Kidney epithelial cell (primary cell): Measurements from ENCODE around the gene ACP2. TPM values are rescaled to one million over a fixed set of nuclear protein-coding genes. Genes with fewer than 3 reads are reported as not detected.

Source experiments
- DNase-seq: peaks from one replicate; pipeline ENCODE4 v3.0.0-alpha.2; 2010; ENCODE audit warnings: low read depth
- H3K27me3 ChIP-seq: 2 replicates; pipeline ENCODE4 v1.6.0; 2011; ENCODE audit warnings: low read length; ENCODE audit not compliant: control insufficient read depth, insufficient read depth
- H3K36me3 ChIP-seq: 2 replicates; pipeline ENCODE4 v1.5.1; 2011; ENCODE audit warnings: low read length; ENCODE audit not compliant: control insufficient read depth, insufficient read depth
- H3K4me3 ChIP-seq: 2 replicates; pipeline ENCODE4 v1.5.1; 2011; ENCODE audit warnings: low read depth, mild to moderate bottlenecking, control low read depth, low read length
- CTCF ChIP-seq: IDR thresholded peaks from 2 replicates; pipeline ENCODE4 v1.5.1; 2011; ENCODE audit warnings: mild to moderate bottlenecking, moderate library complexity, low read length, control low read depth, inconsistent platforms; ENCODE audit not compliant: insufficient read depth, poor library complexity, severe bottlenecking
- total RNA-seq: library from RNA; depleted of rRNA; stranded (reverse); fragments of >200 nt; gene quantifications from 2 replicates; pipeline ENCODE4 v1.2.3, GENCODE V29; 2015

ACP2 gene
- total RNA-seq, 1 donor from 2014 or later = 57.1 TPM

- Histone ChIP-seq H3K4me3 (peak overlapping the region; percentile 4), H3K27me3 (no peaks in the 10 kb centered on the region), H3K36me3 (no peaks in the 10 kb centered on the region)
- no peak for TF ChIP-seq CTCF
- DNase-seq = no peak
Measured at GRCh38 chr11:47258317-47258902, 9.8 kb upstream of the ACP2 start.

- no peaks in the 10 kb centered on the region for H3K36me3 ChIP-seq
- no peak for DNase-seq
- peak; percentile 83 for TF ChIP-seq CTCF
- peak within 1 kb of the TSS; percentile 17 for H3K4me3 ChIP-seq
- no peaks in the 10 kb centered on the region for H3K27me3 ChIP-seq
Measured at GRCh38 chr11:47257517-47258316, 9.1 kb upstream of the ACP2 start, which contains the start of gene NR1H3. Gene NR1H3 (plus strand): TSS chr11:47257996. CDS start chr11:47259217, 1,221 bp downstream.

- Histone ChIP-seq H3K36me3 (no peaks in the 10 kb centered on the region), H3K4me3 (no peak overlapping the region), H3K27me3 (no peaks in the 10 kb centered on the region)
- no peak for TF ChIP-seq CTCF
- no peak for DNase-seq
Measured at GRCh38 chr11:47257177-47257516, 8.5 kb upstream of the ACP2 start.

GRCh38 chr11:47256374-47256773 is 7.8 kb upstream of the ACP2 start:
- Histone ChIP-seq H3K27me3 (no peaks in the 10 kb centered on the region), H3K4me3 (no peak overlapping the region), H3K36me3 (no peaks in the 10 kb centered on the region)
- no peak for TF ChIP-seq CTCF
- no peak for DNase-seq

GRCh38 chr11:47254386-47254785 is 5.8 kb upstream of the ACP2 start:
- no peak for TF ChIP-seq CTCF
- Histone ChIP-seq H3K27me3 (no peaks in the 10 kb centered on the region), H3K4me3 (no peak overlapping the region), H3K36me3 (no peaks in the 10 kb centered on the region)
- DNase-seq = no peak

GRCh38 chr11:47253660-47254059 is 5.0 kb upstream of the ACP2 start:
- no peak for TF ChIP-seq CTCF
- no peak for DNase-seq
- no peak overlapping the region for H3K4me3 ChIP-seq
- H3K27me3 ChIP-seq = no peaks in the 10 kb centered on the region
- H3K36me3 ChIP-seq = no peaks in the 10 kb centered on the region
